Activated naive CD4-positive, alpha-beta T cell treated with anti-CD3 and anti-CD28 coated beads, Interleukin-2, amount 50 U/mL, for 16 hours (primary cell): ENCODE data around the gene NMNAT2.
"Not testable (repeated sequence)": the region's sequence is repeated elsewhere in the genome, so short reads cannot be mapped to it uniquely, and the experiment has no call there.

ENCODE experiments used
- DNase-seq: peaks from one replicate; pipeline ENCODE4 v3.0.0-alpha.2; 2020

NMNAT2 gene

GRCh38 chr1:183417772-183418491 lies at the start of gene NMNAT2:
NMNAT2 (minus strand) TSS chr1:183418380; CDS start chr1:183418267, 113 bp downstream.
- DNase-seq = no peak

GRCh38 chr1:183467687-183468086 lies 49.5 kb upstream of the NMNAT2 start:
- no peak for DNase-seq

GRCh38 chr1:183466781-183467180 lies 48.6 kb upstream of the NMNAT2 start:
- no peak for DNase-seq

GRCh38 chr1:183463566-183463965 lies 45.4 kb upstream of the NMNAT2 start:
- DNase-seq = no peak

- DNase-seq = no peak
These were observed 43.2 kb upstream of the NMNAT2 start for GRCh38 chr1:183461350-183461749.

- DNase-seq = no peak
These were observed 42.4 kb upstream of the NMNAT2 start for GRCh38 chr1:183460596-183460995.

GRCh38 chr1:183457449-183457848 lies 39.3 kb upstream of the NMNAT2 start:
- no peak for DNase-seq

GRCh38 chr1:183456826-183457225 lies 38.6 kb upstream of the NMNAT2 start:
- DNase-seq = no peak

GRCh38 chr1:183454377-183454776 lies 36.2 kb upstream of the NMNAT2 start:
- DNase-seq = no peak

GRCh38 chr1:183450093-183450492 lies 31.9 kb upstream of the NMNAT2 start:
- DNase-seq = no peak

- no peak for DNase-seq
These were observed 31.1 kb upstream of the NMNAT2 start for GRCh38 chr1:183449223-183449770.

GRCh38 chr1:183444243-183444642 lies 26.1 kb upstream of the NMNAT2 start:
- DNase-seq = no peak

GRCh38 chr1:183443466-183443865 lies 25.3 kb upstream of the NMNAT2 start:
- no peak for DNase-seq

- no peak for DNase-seq
These were observed 24.8 kb upstream of the NMNAT2 start for GRCh38 chr1:183443011-183443410.

- no peak for DNase-seq
These were observed 19.9 kb upstream of the NMNAT2 start for GRCh38 chr1:183438060-183438459.

GRCh38 chr1:183435497-183435896 lies 17.3 kb upstream of the NMNAT2 start:
- DNase-seq = no peak

GRCh38 chr1:183433703-183434102 lies 15.5 kb upstream of the NMNAT2 start:
- no peak for DNase-seq

GRCh38 chr1:183432548-183432875 lies 14.3 kb upstream of the NMNAT2 start:
- no peak for DNase-seq

GRCh38 chr1:183431840-183432547 lies 13.8 kb upstream of the NMNAT2 start:
- DNase-seq = no peak

- DNase-seq = not testable (repeated sequence)
These were observed 9.4 kb upstream of the NMNAT2 start for GRCh38 chr1:183427591-183427990.

- DNase-seq = no peak
These were observed 6.5 kb upstream of the NMNAT2 start for GRCh38 chr1:183424691-183425090.

GRCh38 chr1:183423541-183423940 lies 5.4 kb upstream of the NMNAT2 start:
- DNase-seq = no peak

- no peak for DNase-seq
These were observed 1.2 kb upstream of the NMNAT2 start for GRCh38 chr1:183419399-183419798.

GRCh38 chr1:183418696-183419095 lies 516 bp upstream of the NMNAT2 start:
- no peak for DNase-seq
